Measurements from ENCODE around the gene USP40. TPM values are rescaled to one million over a fixed set of nuclear protein-coding genes. Genes with fewer than 3 reads are reported as not detected.
A peak's percentile ranks its signal among the peaks of the same experiment; 100 is the strongest.

USP40 gene, protein sequence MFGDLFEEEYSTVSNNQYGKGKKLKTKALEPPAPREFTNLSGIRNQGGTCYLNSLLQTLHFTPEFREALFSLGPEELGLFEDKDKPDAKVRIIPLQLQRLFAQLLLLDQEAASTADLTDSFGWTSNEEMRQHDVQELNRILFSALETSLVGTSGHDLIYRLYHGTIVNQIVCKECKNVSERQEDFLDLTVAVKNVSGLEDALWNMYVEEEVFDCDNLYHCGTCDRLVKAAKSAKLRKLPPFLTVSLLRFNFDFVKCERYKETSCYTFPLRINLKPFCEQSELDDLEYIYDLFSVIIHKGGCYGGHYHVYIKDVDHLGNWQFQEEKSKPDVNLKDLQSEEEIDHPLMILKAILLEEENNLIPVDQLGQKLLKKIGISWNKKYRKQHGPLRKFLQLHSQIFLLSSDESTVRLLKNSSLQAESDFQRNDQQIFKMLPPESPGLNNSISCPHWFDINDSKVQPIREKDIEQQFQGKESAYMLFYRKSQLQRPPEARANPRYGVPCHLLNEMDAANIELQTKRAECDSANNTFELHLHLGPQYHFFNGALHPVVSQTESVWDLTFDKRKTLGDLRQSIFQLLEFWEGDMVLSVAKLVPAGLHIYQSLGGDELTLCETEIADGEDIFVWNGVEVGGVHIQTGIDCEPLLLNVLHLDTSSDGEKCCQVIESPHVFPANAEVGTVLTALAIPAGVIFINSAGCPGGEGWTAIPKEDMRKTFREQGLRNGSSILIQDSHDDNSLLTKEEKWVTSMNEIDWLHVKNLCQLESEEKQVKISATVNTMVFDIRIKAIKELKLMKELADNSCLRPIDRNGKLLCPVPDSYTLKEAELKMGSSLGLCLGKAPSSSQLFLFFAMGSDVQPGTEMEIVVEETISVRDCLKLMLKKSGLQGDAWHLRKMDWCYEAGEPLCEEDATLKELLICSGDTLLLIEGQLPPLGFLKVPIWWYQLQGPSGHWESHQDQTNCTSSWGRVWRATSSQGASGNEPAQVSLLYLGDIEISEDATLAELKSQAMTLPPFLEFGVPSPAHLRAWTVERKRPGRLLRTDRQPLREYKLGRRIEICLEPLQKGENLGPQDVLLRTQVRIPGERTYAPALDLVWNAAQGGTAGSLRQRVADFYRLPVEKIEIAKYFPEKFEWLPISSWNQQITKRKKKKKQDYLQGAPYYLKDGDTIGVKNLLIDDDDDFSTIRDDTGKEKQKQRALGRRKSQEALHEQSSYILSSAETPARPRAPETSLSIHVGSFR
- total RNA-seq (2012; rRNA removed): 20.1 and 20.5 TPM in 2 replicates

GRCh38 chr2:233566141-233566956 is at the start of gene USP40:
Gene USP40, minus strand, starts transcription at chr2:233566782. Its CDS starts 1,228 bp downstream, at chr2:233565554.
- H3K4me1 ChIP-seq (ENCODE audit: control insufficient read depth, insufficient read depth, low read length): peaks cover 5% of the 10 kb centered on the region
- H3K9ac ChIP-seq (ENCODE audit: low read depth, low read length): peak within 1 kb of the TSS; percentile 100
- no peaks in the 10 kb centered on the region for H3K9me3 ChIP-seq (replicated peaks; ENCODE audit: low read length)
- H3K4me3 ChIP-seq (ENCODE audit: low read length): peak within 1 kb of the TSS; percentile 98
- H3K4me2 ChIP-seq (ENCODE audit: low read length): peak within 1 kb of the TSS; percentile 94
- peaks cover 3% of the 10 kb centered on the region for H3K36me3 ChIP-seq (ENCODE audit: insufficient read depth, low read length)
- H3K27me3 ChIP-seq (ENCODE audit: control insufficient read depth, insufficient read depth, low read length): peaks cover 5% of the 10 kb centered on the region

- Histone ChIP-seq H3K27me3 (ENCODE audit: control insufficient read depth, insufficient read depth, low read length) (no peaks in the 10 kb centered on the region), H3K36me3 (ENCODE audit: insufficient read depth, low read length) (no peaks in the 10 kb centered on the region), H3K4me2 (ENCODE audit: low read length) (no peak overlapping the region), H3K9ac (ENCODE audit: low read depth, low read length) (no peak overlapping the region), H3K9me3 (replicated peaks; ENCODE audit: low read length) (no peaks in the 10 kb centered on the region), H3K4me3 (ENCODE audit: low read length) (no peak overlapping the region), H3K4me1 (ENCODE audit: control insufficient read depth, insufficient read depth, low read length) (no peaks in the 10 kb centered on the region)
Observed at GRCh38 chr2:233611284-233611683, 44.7 kb upstream of the USP40 start.

- no peak overlapping the region for H3K4me2 ChIP-seq (ENCODE audit: low read length)
- H3K4me3 ChIP-seq (ENCODE audit: low read length): no peak overlapping the region
- H3K9me3 ChIP-seq (replicated peaks; ENCODE audit: low read length): no peaks in the 10 kb centered on the region
- no peak overlapping the region for H3K9ac ChIP-seq (ENCODE audit: low read depth, low read length)
- no peaks in the 10 kb centered on the region for H3K27me3 ChIP-seq (ENCODE audit: control insufficient read depth, insufficient read depth, low read length)
- no peaks in the 10 kb centered on the region for H3K36me3 ChIP-seq (ENCODE audit: insufficient read depth, low read length)
- H3K4me1 ChIP-seq (ENCODE audit: control insufficient read depth, insufficient read depth, low read length): no peaks in the 10 kb centered on the region
Observed at GRCh38 chr2:233605680-233606079, 39.1 kb upstream of the USP40 start.

DNA sequence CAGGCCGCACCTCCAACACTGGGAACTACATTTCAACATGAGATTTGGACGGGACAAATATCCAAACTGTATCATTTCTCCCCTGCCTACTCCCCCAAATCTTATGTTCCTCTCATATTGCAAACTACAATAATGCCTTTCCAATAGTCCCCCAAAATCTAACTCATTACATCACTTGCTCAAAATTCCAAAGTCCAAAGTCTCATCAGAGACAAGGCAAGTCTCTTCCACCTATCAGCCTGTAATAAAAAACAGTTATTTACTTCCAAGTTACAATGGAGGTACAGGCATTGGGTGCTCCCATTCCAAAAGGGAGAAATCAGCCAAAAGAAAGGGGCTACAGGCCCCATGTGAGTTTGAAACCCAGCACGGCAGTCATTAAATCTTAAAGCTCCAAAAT is 38.2 kb upstream of the USP40 start:
- no peak overlapping the region for H3K4me2 ChIP-seq (ENCODE audit: low read length)
- no peaks in the 10 kb centered on the region for H3K4me1 ChIP-seq (ENCODE audit: control insufficient read depth, insufficient read depth, low read length)
- H3K36me3 ChIP-seq (ENCODE audit: insufficient read depth, low read length): no peaks in the 10 kb centered on the region
- H3K4me3 ChIP-seq (ENCODE audit: low read length): no peak overlapping the region
- H3K27me3 ChIP-seq (ENCODE audit: control insufficient read depth, insufficient read depth, low read length): no peaks in the 10 kb centered on the region
- H3K9me3 ChIP-seq (replicated peaks; ENCODE audit: low read length): no peaks in the 10 kb centered on the region
- H3K9ac ChIP-seq (ENCODE audit: low read depth, low read length): no peak overlapping the region

GRCh38 chr2:233603520-233603919 is 36.9 kb upstream of the USP40 start:
- Histone ChIP-seq H3K4me1 (ENCODE audit: control insufficient read depth, insufficient read depth, low read length) (no peaks in the 10 kb centered on the region), H3K4me2 (ENCODE audit: low read length) (no peak overlapping the region), H3K36me3 (ENCODE audit: insufficient read depth, low read length) (no peaks in the 10 kb centered on the region), H3K9ac (ENCODE audit: low read depth, low read length) (no peak overlapping the region), H3K9me3 (replicated peaks; ENCODE audit: low read length) (no peaks in the 10 kb centered on the region), H3K4me3 (ENCODE audit: low read length) (no peak overlapping the region), H3K27me3 (ENCODE audit: control insufficient read depth, insufficient read depth, low read length) (no peaks in the 10 kb centered on the region)

DNA sequence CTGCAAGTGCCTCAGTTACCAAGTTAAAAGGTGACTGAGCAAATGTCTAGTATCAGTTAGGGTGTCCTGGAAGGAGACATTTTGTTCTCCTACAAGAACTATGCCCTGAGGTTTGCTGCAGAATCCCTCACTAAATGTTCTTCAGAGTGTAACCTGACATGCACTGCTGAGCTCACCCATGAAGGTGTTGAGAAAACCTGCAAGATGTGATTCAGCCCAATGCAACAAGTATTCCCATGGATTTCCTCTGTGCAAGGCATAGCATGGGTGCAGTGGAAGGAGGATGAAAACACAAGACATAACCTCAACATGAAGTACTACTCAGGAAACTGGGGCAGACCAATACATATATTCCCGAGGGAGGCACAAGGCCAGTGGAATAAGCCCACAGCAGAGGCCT is 35.5 kb upstream of the USP40 start:
- Histone ChIP-seq H3K9ac (ENCODE audit: low read depth, low read length) (no peak overlapping the region), H3K4me2 (ENCODE audit: low read length) (no peak overlapping the region), H3K4me3 (ENCODE audit: low read length) (no peak overlapping the region), H3K36me3 (ENCODE audit: insufficient read depth, low read length) (no peaks in the 10 kb centered on the region), H3K27me3 (ENCODE audit: control insufficient read depth, insufficient read depth, low read length) (no peaks in the 10 kb centered on the region), H3K9me3 (replicated peaks; ENCODE audit: low read length) (no peaks in the 10 kb centered on the region), H3K4me1 (ENCODE audit: control insufficient read depth, insufficient read depth, low read length) (no peaks in the 10 kb centered on the region)

- Histone ChIP-seq H3K9ac (ENCODE audit: low read depth, low read length) (no peak overlapping the region), H3K27me3 (ENCODE audit: control insufficient read depth, insufficient read depth, low read length) (no peaks in the 10 kb centered on the region), H3K4me2 (ENCODE audit: low read length) (no peak overlapping the region), H3K9me3 (replicated peaks; ENCODE audit: low read length) (no peaks in the 10 kb centered on the region), H3K36me3 (ENCODE audit: insufficient read depth, low read length) (no peaks in the 10 kb centered on the region), H3K4me3 (ENCODE audit: low read length) (no peak overlapping the region), H3K4me1 (ENCODE audit: control insufficient read depth, insufficient read depth, low read length) (no peaks in the 10 kb centered on the region)
Observed at GRCh38 chr2:233600386-233600785, 33.8 kb upstream of the USP40 start.

- H3K4me3 ChIP-seq (ENCODE audit: low read length): no peak overlapping the region
- H3K9ac ChIP-seq (ENCODE audit: low read depth, low read length): no peak overlapping the region
- H3K4me2 ChIP-seq (ENCODE audit: low read length): no peak overlapping the region
- no peaks in the 10 kb centered on the region for H3K36me3 ChIP-seq (ENCODE audit: insufficient read depth, low read length)
- H3K9me3 ChIP-seq (replicated peaks; ENCODE audit: low read length): no peaks in the 10 kb centered on the region
- no peaks in the 10 kb centered on the region for H3K4me1 ChIP-seq (ENCODE audit: control insufficient read depth, insufficient read depth, low read length)
- H3K27me3 ChIP-seq (ENCODE audit: control insufficient read depth, insufficient read depth, low read length): no peaks in the 10 kb centered on the region
Observed at GRCh38 chr2:233598952-233599351, 32.4 kb upstream of the USP40 start.

GRCh38 chr2:233597522-233597921 is 30.9 kb upstream of the USP40 start:
- H3K9me3 ChIP-seq (replicated peaks; ENCODE audit: low read length): no peaks in the 10 kb centered on the region
- H3K27me3 ChIP-seq (ENCODE audit: control insufficient read depth, insufficient read depth, low read length): no peaks in the 10 kb centered on the region
- no peaks in the 10 kb centered on the region for H3K4me1 ChIP-seq (ENCODE audit: control insufficient read depth, insufficient read depth, low read length)
- H3K4me2 ChIP-seq (ENCODE audit: low read length): no peak overlapping the region
- no peaks in the 10 kb centered on the region for H3K36me3 ChIP-seq (ENCODE audit: insufficient read depth, low read length)
- no peak overlapping the region for H3K9ac ChIP-seq (ENCODE audit: low read depth, low read length)
- H3K4me3 ChIP-seq (ENCODE audit: low read length): no peak overlapping the region

DNA sequence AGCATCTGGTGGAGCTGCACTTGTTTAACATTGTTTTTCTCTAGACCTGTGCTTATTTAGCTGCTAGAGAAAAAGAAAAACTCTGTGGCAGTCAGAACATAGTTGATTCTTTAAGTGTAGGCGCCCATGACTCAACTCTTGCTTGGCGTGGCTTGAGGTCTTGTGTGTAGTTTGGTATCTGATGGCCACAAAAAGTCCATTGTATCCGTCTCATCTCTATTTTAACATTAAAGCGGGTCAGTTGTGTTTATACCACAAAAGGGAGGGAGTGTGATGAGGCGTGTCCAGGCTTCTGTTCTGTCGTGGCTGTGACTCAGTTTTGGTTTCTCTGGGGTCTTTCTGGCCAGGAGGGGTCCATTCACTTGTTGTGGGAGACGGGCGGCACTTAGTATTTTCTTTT is 26.6 kb upstream of the USP40 start:
- no peaks in the 10 kb centered on the region for H3K9me3 ChIP-seq (replicated peaks; ENCODE audit: low read length)
- no peaks in the 10 kb centered on the region for H3K36me3 ChIP-seq (ENCODE audit: insufficient read depth, low read length)
- no peaks in the 10 kb centered on the region for H3K27me3 ChIP-seq (ENCODE audit: control insufficient read depth, insufficient read depth, low read length)
- H3K4me3 ChIP-seq (ENCODE audit: low read length): no peak overlapping the region
- H3K4me2 ChIP-seq (ENCODE audit: low read length): no peak overlapping the region
- no peaks in the 10 kb centered on the region for H3K4me1 ChIP-seq (ENCODE audit: control insufficient read depth, insufficient read depth, low read length)
- no peak overlapping the region for H3K9ac ChIP-seq (ENCODE audit: low read depth, low read length)

Measured in skeletal muscle satellite cell (primary cell).